PC-3 (cell line): ENCODE measurements around the gene STK11.

Experiments used
- EZH2phosphoT487 ChIP-seq: fragments of 300-600 bp; sonication (generic); IDR thresholded peaks from 2 replicates; pipeline ENCODE4 v1.6.1; 2018; ENCODE audit warnings: mild to moderate bottlenecking, antibody characterized with exemption, low read length, borderline replicate concordance
- TF ChIP-seq, protein P1 (sequence below): fragments of 300-600 bp; sonication (generic); conservative IDR thresholded peaks from 2 replicates; pipeline ENCODE4 v1.5.1; 2017; ENCODE audit warnings: antibody characterized with exemption, low read depth, mild to moderate bottlenecking, low read length

GRCh38 chr19:1263188-1263587 is 57.6 kb downstream of the STK11 start:
- TF ChIP-seq, protein P1, sequence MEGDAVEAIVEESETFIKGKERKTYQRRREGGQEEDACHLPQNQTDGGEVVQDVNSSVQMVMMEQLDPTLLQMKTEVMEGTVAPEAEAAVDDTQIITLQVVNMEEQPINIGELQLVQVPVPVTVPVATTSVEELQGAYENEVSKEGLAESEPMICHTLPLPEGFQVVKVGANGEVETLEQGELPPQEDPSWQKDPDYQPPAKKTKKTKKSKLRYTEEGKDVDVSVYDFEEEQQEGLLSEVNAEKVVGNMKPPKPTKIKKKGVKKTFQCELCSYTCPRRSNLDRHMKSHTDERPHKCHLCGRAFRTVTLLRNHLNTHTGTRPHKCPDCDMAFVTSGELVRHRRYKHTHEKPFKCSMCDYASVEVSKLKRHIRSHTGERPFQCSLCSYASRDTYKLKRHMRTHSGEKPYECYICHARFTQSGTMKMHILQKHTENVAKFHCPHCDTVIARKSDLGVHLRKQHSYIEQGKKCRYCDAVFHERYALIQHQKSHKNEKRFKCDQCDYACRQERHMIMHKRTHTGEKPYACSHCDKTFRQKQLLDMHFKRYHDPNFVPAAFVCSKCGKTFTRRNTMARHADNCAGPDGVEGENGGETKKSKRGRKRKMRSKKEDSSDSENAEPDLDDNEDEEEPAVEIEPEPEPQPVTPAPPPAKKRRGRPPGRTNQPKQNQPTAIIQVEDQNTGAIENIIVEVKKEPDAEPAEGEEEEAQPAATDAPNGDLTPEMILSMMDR, result no peak
- no peak for TF ChIP-seq EZH2phosphoT487
